CD4-positive, alpha-beta T cell (primary cell): ENCODE results near the gene TMEM131L. TPM values are rescaled to one million over a fixed set of nuclear protein-coding genes. Genes with fewer than 3 reads are reported as not detected.

Experiments used
- ATAC-seq: fragments of 200-7000 bp; cut with Tn5 transposase; one replicate; pipeline ENCODE4 v1.10.0; 2022; ENCODE audit warnings: mild to moderate bottlenecking; ENCODE audit not compliant: poor library complexity
- CTCF ChIA-PET: fragments of 350-600 bp; sonication (Branson Sonifier 250); formaldehyde crosslinking; loops from one replicate; lab custom pipeline; 2021; ENCODE audit warnings: antibody characterized with exemption, inconsistent platforms; lab: Charles Lee
- POLR2A ChIA-PET: fragments of 350-600 bp; sonication (Branson Sonifier 250); formaldehyde crosslinking; loops from one replicate; lab custom pipeline; 2021; ENCODE audit warnings: antibody characterized with exemption, inconsistent platforms; lab: Charles Lee
- DNase-seq, 14 experiments: peaks; one replicate each; pipeline ENCODE4 v3.0.0-alpha.2; 2013 to 2020; ENCODE audit warnings: mixed read lengths in 2 of 14
- H3K27ac ChIP-seq, 2 donors: one replicate each; pipeline versions ENCODE4 v1.5.1 to v1.7.0; 2013; ENCODE audit warnings: low read length in 2 of 2, low read depth in 1 of 2, mild to moderate bottlenecking in 1 of 2
- H3K27me3 ChIP-seq, 2 experiments: 1 replicate in 1 of 2; 2 replicates in 1 of 2; pipeline versions ENCODE4 v1.6.1 to v1.7.0; 2013; ENCODE audit warnings: low read length in 2 of 2, control low read depth in 1 of 2, mild to moderate bottlenecking in 1 of 2, moderate library complexity in 1 of 2; ENCODE audit not compliant: insufficient read depth in 2 of 2, control insufficient read depth in 1 of 2
- H3K36me3 ChIP-seq: one replicate; pipeline ENCODE4 v1.6.1; 2013; ENCODE audit warnings: low read length, control low read depth; ENCODE audit not compliant: insufficient read depth
- H3K4me1 ChIP-seq: one replicate; pipeline ENCODE4 v1.6.1; 2013; ENCODE audit warnings: low read length, control low read depth; ENCODE audit not compliant: insufficient read depth
- H3K4me3 ChIP-seq: one replicate; pipeline ENCODE4 v1.5.1; 2013; ENCODE audit warnings: mild to moderate bottlenecking, low read length, moderate library complexity
- H3K9me3 ChIP-seq, 2 experiments: 1 replicate in 1 of 2; 2 replicates in 1 of 2; pipeline versions ENCODE4 v1.6.1 to v1.7.0; 2013; ENCODE audit warnings: low read length in 2 of 2, mild to moderate bottlenecking in 2 of 2, control low read depth in 1 of 2, moderate library complexity in 1 of 2; ENCODE audit not compliant: control insufficient read depth in 1 of 2, insufficient read depth in 1 of 2
- H3K27ac Mint-ChIP-seq: one replicate; pipeline ENCODE4 v1.8.0; 2020; ENCODE audit warnings: mixed read lengths
- H3K27me3 Mint-ChIP-seq: one replicate; pipeline ENCODE4 v1.8.0; 2021; ENCODE audit warnings: mixed read lengths
- H3K36me3 Mint-ChIP-seq: one replicate; pipeline ENCODE4 v1.8.0; 2021; ENCODE audit warnings: low read depth, mixed read lengths
- H3K4me1 Mint-ChIP-seq: one replicate; pipeline ENCODE4 v1.8.0; 2021; ENCODE audit warnings: low read depth, mixed read lengths
- H3K4me3 Mint-ChIP-seq: one replicate; pipeline ENCODE4 v1.8.0; 2020; ENCODE audit warnings: mild to moderate bottlenecking, mixed read lengths
- H3K9me3 Mint-ChIP-seq: one replicate; pipeline ENCODE4 v1.8.0; 2020; ENCODE audit warnings: mixed read lengths
- CTCF ChIP-seq: fragments of 200-600 bp; IDR thresholded peaks from one replicate; pipeline ENCODE4 v1.8.0; 2022; ENCODE audit warnings: antibody characterized with exemption, mild to moderate bottlenecking
- intact Hi-C, 2 experiments: fragments of 100-400 bp; cut with DNase I in 1 of 2; cut with micrococcal nuclease in 1 of 2; formaldehyde crosslinking; loops; one replicate each; pipeline versions ENCODE4 v1.15.1 to v1.9.0; 2023 to 2025; cut with DNase I, micrococcal nuclease
- total RNA-seq, 174 experiments: library from RNA in 2 of 174; stranded (reverse) in 2 of 174; gene quantifications; one replicate each; pipeline ENCODE4 v1.2.3 and lab custom pipeline; 2021 to 2026

The TMEM131L gene
- total RNA-seq, 2 experiments from 2014 or later = 101 to 106 TPM

GRCh38 chr4:153485860-153486259, 19.7 kb downstream of the TMEM131L start:
- Mint-ChIP-seq H3K4me1 (peaks cover 87% of the 10 kb centered on the region), H3K4me3 (peak overlapping the region; percentile 69), H3K27me3 (no peaks in the 10 kb centered on the region), H3K36me3 (peaks cover 61% of the 10 kb centered on the region), H3K27ac (peak overlapping the region; percentile 92), H3K9me3 (no peaks in the 10 kb centered on the region)
- no peak for ATAC-seq
- Histone ChIP-seq H3K9me3 (no peaks in the 10 kb centered on the region), H3K4me1 (peaks cover 65% of the 10 kb centered on the region), H3K27ac (peak overlapping the region; percentile 92 to 94), H3K27me3 (no peaks in the 10 kb centered on the region), H3K4me3 (no peak overlapping the region), H3K36me3 (peaks cover 18% of the 10 kb centered on the region)
- no peak for TF ChIP-seq CTCF
- ChIA-PET CTCF (interaction anchor here (1.0 to 2.0 kb wide), 4 partner anchors 19 to 88 kb away, joined by 3 to 8 read pairs (median 6); partner anchors contain the start of gene TMEM131L), POLR2A (interaction anchor here (0.6 to 15.7 kb wide), 10 partner anchors 11 to 88 kb away, joined by 3 to 434 read pairs (median 4); partner anchors contain the start of gene TMEM131L)
- no peak for DNase-seq
- intact Hi-C loops = loop anchor here (5.0 kb wide), 2 partner anchors 36 to 86 kb away; no protein-coding TSS in a partner anchor

GRCh38 chr4:153486281-153487151, 20.4 kb downstream of the TMEM131L start:
- Mint-ChIP-seq H3K4me1 (peaks cover 88% of the 10 kb centered on the region), H3K36me3 (peaks cover 61% of the 10 kb centered on the region), H3K27ac (peak overlapping the region; percentile 92), H3K9me3 (no peaks in the 10 kb centered on the region), H3K27me3 (no peaks in the 10 kb centered on the region), H3K4me3 (peak overlapping the region; percentile 88)
- peaks cover 60% of the 10 kb centered on the region for H3K4me1 ChIP-seq
- intact Hi-C loops = loop anchor here (5.0 kb wide), 2 partner anchors 36 to 86 kb away; no protein-coding TSS in a partner anchor
- no peak for TF ChIP-seq CTCF
- peak in 4 of 14 experiments; percentile 19 to 58 (median 52) for DNase-seq
- no peaks in the 10 kb centered on the region for H3K27me3 ChIP-seq
- peak overlapping the region; percentile 92 to 94 for H3K27ac ChIP-seq
- ChIA-PET POLR2A (interaction anchor here (0.6 to 15.7 kb wide), 12 partner anchors 11 to 88 kb away, joined by 3 to 434 read pairs (median 4); partner anchors contain the start of gene TMEM131L), CTCF (interaction anchor here (0.8 to 2.0 kb wide), 7 partner anchors 17 to 87 kb away, joined by 3 to 8 read pairs (median 4); partner anchors contain the start of gene TMEM131L)
- peak; percentile 21 for ATAC-seq
- no peak overlapping the region for H3K4me3 ChIP-seq
- H3K9me3 ChIP-seq = no peaks in the 10 kb centered on the region
- H3K36me3 ChIP-seq = peaks cover 15% of the 10 kb centered on the region
